GM21576 (cell line): ENCODE measurements around the gene PADI1.

ENCODE experiments used
- ATAC-seq: cut with Tn5 transposase; IDR thresholded peaks from one replicate; pipeline ENCODE4 v1.9.1; 2021; ENCODE audit warnings: mild to moderate bottlenecking, moderate library complexity; ENCODE audit not compliant: unreplicated experiment

PADI1 gene

GRCh38 chr1:17181781-17182464 lies 23.0 kb upstream of the PADI1 start:
- no peak for ATAC-seq

- ATAC-seq: no peak
Measured at GRCh38 chr1:17183388-17184160, 21.4 kb upstream of the PADI1 start.

- no peak for ATAC-seq
Measured at GRCh38 chr1:17184161-17184665, 20.7 kb upstream of the PADI1 start.

- no peak for ATAC-seq
Measured at GRCh38 chr1:17184822-17185484, 20.0 kb upstream of the PADI1 start.

GRCh38 chr1:17185485-17185860 lies 19.5 kb upstream of the PADI1 start:
- no peak for ATAC-seq

GRCh38 chr1:17186216-17186909 lies 18.6 kb upstream of the PADI1 start:
- no peak for ATAC-seq

- no peak for ATAC-seq
Measured at GRCh38 chr1:17187051-17187450, 17.9 kb upstream of the PADI1 start.

- no peak for ATAC-seq
Measured at GRCh38 chr1:17188217-17188616, 16.7 kb upstream of the PADI1 start.

- no peak for ATAC-seq
Measured at GRCh38 chr1:17188889-17189631, 15.9 kb upstream of the PADI1 start.

GRCh38 chr1:17189632-17189990 lies 15.3 kb upstream of the PADI1 start:
- no peak for ATAC-seq

GRCh38 chr1:17190010-17190995 lies 14.6 kb upstream of the PADI1 start:
- ATAC-seq: no peak

GRCh38 chr1:17191990-17192242 lies 13.0 kb upstream of the PADI1 start:
- no peak for ATAC-seq

- ATAC-seq: no peak
Measured at GRCh38 chr1:17192394-17193221, 12.3 kb upstream of the PADI1 start.

- ATAC-seq: no peak
Measured at GRCh38 chr1:17193222-17194132, 11.5 kb upstream of the PADI1 start.

- no peak for ATAC-seq
Measured at GRCh38 chr1:17194133-17194475, 10.8 kb upstream of the PADI1 start.

GRCh38 chr1:17194615-17195528 lies 10.1 kb upstream of the PADI1 start:
- no peak for ATAC-seq

GRCh38 chr1:17195731-17196130 lies 9.2 kb upstream of the PADI1 start:
- no peak for ATAC-seq
